HG03139 (cell line): ENCODE data around the gene ATG4B.
A peak's percentile ranks its signal among the peaks of the same experiment; 100 is the strongest.
"Not testable (repeated sequence)": the region's sequence is repeated elsewhere in the genome, so short reads cannot be mapped to it uniquely, and the experiment has no call there.

ENCODE experiments used
- ATAC-seq: cut with Tn5 transposase; IDR thresholded peaks from one replicate; pipeline ENCODE4 v1.9.1; 2021; ENCODE audit not compliant: unreplicated experiment

ATG4B gene

GRCh38 chr2:241637018-241637794 is at the start of gene ATG4B, which contains the start of gene THAP4:
TSS of gene ATG4B (plus strand) at chr2:241637693. CDS start at chr2:241637715, 22 bp downstream.
TSS of gene THAP4 (minus strand) at chr2:241637158. CDS start at chr2:241637017, 141 bp downstream.
- peak; percentile 52 for ATAC-seq

DNA sequence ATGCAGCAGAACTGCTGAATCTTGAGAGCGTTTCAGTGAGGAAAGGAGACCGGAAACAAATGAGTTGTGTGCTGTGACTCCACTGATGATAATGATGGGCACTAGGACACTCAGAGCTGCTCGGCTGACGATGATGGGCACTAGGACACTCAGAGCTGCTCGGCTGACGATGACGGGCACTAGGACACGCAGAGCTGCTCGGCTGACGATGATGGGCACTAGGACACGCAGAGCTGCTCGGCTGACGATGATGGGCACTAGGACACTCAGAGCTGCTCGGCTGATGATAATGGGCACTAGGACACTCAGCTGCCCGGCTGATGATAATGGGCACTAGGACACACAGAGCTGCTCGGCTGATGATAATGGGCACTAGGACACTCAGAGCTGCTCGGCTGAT is 47.6 kb upstream of the ATG4B start:
- not testable (repeated sequence) for ATAC-seq

- not testable (repeated sequence) for ATAC-seq
Measured at GRCh38 chr2:241590496-241591455, 46.7 kb upstream of the ATG4B start.

DNA sequence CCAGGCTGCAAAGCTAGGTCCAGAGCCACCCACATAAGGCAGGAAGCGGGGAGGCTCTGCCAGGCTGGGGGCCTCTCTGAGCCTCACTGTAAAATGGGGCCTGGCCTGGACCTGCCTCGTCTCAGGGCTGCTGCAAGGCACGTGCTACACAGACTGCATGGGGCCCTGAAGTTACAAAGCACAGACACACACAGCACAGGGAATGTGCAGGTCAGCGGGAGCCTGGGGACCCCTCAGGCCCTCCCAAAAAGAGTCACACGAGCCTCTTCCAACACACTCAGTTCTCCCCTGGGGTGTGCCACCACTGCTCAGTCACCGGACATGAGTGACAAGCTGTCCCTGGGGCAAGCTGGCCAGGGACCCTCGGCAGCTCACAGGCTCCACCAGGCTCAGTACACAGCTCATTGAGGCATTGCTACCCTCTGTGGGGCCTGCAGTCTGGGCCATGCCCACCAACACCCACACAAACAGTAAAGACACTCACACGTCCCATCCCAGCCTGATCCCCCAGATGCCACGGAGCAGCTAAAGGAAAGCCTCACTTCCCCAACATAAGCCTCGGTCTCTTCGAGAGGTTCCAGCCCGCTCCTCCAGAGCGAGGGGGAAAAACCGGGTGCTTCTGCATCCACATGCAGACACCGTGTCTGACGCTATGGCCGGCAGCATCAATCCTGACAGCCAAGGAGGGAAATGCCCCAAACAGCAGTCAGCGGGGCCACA is 45.2 kb upstream of the ATG4B start:
- no peak for ATAC-seq

DNA sequence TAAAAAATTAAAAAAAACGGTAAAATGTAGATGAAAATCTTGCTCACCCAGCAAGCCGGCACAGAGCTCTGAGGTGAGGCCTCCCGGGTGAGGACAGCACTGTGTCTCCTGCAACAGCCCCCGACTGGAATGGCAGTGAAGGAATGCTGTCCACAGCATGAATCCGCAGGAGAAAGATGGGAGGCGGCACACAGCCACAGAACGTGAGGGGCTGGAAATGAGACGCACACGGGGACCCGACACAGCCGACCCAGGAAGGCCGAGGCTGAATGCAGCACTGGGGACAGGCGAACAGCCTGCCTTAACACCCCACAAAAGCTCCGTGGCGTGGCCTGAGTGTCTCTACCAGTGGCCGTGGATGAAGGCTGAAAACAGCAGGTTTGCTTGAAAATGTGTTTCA is 44.2 kb upstream of the ATG4B start:
- no peak for ATAC-seq

DNA sequence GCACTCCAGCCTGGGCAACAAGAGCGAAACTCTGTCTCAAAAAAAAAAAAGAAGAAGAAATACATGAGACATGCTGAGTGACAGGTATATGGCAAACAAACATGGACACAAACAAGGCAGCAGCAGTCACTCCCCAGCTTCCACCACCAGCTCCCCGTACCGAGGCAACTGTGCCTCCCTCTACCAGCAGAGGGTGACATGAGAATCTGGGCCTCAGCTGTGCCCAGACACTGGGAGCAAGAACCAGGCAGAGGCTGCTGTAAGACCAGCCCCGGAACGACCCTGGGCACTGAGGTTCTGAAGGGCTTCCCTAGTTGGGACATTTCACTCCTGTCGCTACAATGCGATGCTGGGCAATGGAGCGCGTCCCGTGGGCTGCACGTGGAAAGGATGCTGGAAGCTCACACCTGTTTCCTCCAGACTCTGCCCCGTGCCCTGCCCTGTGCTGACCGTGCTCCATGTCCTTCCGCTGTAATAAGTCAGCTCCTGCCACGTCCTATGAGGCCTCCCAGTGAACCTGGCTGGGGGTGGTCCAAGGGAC is 41.8 kb upstream of the ATG4B start:
- ATAC-seq, result no peak

- no peak for ATAC-seq
Measured at GRCh38 chr2:241597561-241597960, 39.9 kb upstream of the ATG4B start.

DNA sequence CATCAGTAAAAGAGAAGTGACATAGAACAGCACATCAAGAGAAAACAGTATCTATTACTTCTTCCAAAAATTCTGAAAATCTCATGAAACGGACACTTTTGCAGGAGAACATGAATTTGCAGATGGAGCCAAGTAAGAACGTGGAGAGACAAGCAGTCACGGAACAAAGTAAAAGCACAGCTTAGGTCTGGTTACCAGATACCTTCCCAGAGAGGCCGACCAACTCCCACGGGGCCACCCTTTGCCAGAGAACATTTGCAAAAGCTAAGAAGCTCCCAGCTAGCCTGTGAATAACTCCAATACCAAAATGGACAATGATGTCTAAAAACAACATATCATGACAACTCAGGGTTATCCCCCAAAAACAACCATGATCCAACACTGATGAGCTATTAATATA is 39.4 kb upstream of the ATG4B start:
- ATAC-seq, result no peak

- no peak for ATAC-seq
Measured at GRCh38 chr2:241598487-241598886, 39.0 kb upstream of the ATG4B start.

DNA sequence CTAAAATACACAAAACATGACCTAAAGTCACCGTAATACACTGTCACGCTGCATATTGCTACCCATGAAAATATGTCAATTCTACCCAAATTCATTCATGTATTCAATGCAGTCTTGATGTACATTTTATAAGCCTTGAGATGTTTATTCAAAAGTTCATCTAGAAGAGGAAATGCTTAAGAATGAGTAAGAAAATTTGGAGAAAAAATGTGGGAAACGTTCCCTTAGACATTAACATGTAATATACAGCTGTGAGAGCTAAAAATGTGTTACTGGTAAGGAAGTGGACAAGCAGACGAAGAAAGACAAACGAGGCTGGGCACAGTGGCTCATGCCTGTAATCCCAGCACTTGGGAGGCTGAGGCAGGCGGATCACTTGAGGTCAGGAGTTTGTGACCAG is 37.9 kb upstream of the ATG4B start:
- no peak for ATAC-seq

DNA sequence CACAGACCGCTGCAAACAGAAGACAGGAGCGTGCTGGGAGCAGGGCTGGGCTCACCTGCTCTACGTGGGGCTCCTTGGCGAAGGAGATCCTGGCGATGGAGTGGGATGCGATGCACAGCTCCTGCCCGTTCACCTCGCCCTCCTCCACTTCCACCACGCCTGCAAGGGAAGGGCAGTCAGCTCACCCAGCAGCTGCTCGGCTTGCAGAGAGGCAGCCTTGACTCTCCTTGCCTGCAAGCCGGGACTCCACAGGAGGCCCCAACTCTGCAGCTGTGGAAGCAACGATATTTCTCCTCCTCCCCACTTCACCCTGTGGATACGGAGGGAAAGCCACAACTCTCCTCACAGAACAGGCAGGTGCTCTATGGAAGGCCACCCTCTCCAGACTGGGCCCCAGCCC is 35.7 kb upstream of the ATG4B start:
- no peak for ATAC-seq

DNA sequence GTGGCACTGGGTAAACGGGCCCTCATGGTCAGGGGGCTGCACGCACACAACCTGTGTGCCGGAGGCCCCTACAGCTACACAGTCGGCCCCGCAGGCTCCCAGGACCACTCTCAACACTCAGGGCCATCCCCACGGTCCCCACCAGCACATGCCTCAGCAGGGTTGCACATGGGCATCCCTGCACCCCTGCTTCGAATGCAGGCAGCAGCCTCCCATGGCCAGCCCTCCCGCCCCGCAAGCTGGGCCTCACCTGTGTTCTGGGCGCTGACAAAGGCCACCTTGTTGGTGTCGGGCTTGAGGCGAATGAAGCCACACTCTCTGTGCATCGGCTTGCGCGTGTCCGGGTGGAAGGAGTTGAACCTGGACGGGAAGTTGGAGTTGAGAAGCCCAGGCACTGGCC is 34.8 kb upstream of the ATG4B start:
- no peak for ATAC-seq

DNA sequence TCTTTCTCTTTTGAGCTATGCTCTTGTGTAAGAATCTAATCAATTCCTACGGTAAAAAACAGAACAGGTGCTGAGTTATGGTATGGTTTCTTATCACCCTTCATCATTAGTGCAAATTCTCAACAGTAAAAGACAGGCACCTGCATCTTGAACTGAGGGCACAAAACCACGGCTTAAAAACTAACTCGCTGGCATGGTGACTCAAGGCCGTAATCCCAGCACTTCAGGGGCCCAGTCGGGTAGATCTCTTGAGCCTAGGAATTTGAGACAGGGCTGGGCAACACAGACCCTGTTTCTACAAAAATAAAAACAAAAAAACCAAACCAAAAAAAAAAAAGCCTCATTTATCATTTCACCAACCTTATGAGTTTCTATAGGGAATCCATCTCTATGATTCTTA is 33.8 kb upstream of the ATG4B start:
- ATAC-seq, result no peak

- no peak for ATAC-seq
Measured at GRCh38 chr2:241606186-241606585, 31.3 kb upstream of the ATG4B start.

DNA sequence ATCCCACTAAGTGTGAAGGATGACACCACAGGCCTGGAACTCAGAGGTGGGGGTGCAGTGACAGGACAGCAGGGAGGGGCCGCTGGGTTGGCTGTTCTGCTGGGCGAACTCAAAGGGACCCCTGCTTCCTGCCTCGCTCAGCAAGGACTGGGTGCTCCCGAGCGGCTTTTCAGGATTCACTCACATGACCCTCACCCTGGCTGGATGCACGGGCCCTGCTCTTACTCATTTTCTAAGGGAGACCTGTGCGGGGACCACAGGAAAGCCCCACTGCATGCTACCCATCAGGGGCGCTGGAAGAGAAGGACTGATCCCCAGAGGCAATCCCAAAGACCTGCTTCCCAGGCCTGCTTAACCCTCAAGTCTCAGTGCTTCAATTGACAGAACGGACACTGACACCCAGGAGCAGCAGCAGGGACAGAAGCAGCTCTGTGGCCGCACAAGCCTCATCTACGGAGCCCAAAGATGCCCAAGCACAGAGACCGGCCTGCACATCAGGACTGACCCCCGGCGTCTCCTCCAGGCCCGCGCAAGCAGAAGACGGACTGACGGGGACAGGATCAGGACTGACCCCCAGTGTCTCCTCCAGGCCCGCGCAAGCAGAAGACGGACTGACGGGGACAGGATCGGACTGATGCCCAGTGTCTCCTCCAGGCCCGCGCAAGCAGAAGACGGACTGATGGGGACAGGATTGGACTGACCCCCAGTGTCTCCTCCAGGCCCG is 30.2 kb upstream of the ATG4B start:
- ATAC-seq, result no peak

DNA sequence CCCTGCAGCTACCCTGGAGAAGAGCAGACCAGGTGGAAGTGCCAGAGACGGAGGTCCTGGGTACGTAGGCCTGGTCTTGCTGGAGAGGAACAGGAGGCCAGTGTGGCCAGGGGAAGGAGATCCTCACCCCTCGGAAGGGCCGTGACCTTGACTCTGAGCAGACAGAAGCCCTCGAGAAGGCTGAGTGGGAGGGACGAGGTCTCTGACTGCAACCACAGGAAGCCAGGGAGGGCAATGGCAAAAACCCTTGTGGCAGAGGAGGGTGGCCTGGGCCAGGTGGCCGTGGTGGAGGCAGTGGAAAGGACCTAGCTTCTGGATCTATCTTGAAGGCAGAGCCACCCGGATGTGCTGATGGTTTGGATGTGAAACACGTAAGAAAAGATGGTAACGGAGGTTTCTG is 28.6 kb upstream of the ATG4B start:
- ATAC-seq, result no peak

GRCh38 chr2:241609859-241610793 is 27.4 kb upstream of the ATG4B start:
- peak; percentile 95 for ATAC-seq

DNA sequence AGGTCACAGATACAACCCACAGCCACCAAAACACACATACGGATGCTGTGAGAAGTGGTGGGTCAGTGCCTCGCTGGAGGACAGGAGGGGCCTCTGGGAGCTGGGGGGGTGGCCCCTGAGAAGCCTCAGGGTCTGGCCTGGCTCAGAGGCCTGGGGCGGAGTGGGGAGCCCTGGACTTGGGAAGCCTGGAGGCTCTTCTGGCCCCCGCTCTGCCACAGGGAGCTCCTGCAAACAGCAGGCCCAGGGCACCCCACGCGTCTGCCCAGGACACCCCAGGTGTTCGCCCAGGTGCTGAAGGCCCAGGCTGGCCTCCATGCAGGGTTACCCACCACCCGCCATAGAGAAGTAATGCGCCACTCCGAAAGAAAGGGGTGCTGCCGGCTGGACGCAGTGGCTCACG is 26.4 kb upstream of the ATG4B start:
- no peak for ATAC-seq
